HCT116 (cell line): ENCODE results near the gene PTPRC.

Experiments used
- EGR1 ChIP-seq: IDR thresholded peaks from 2 replicates; pipeline ENCODE4 v1.6.1; 2012; ENCODE audit warnings: low read depth
- ELF1 ChIP-seq: IDR thresholded peaks from 2 replicates; pipeline ENCODE4 v1.6.1; 2012; ENCODE audit warnings: low read depth, borderline replicate concordance
- EZH2 ChIP-seq: fragments of 200-600 bp; sonication (generic); IDR thresholded peaks from 2 replicates; pipeline ENCODE4 v1.6.1; 2017; ENCODE audit warnings: antibody characterized with exemption, mixed run types
- EZH2phosphoT487 ChIP-seq: fragments of 200-600 bp; IDR thresholded peaks from 2 replicates; pipeline ENCODE4 v1.6.1; 2018; ENCODE audit warnings: antibody characterized with exemption, borderline replicate concordance
- FOSL1 ChIP-seq: IDR thresholded peaks from 2 replicates; pipeline ENCODE4 v1.6.1; 2012; ENCODE audit warnings: low read depth
- POLR2A ChIP-seq: IDR thresholded peaks from 2 replicates; pipeline ENCODE4 v1.7.0; 2011; ENCODE audit warnings: borderline replicate concordance; ENCODE audit not compliant: insufficient read depth, insufficient read length; ENCODE audit errors: extremely low read depth
- POLR2AphosphoS5 ChIP-seq: IDR thresholded peaks from 2 replicates; pipeline ENCODE4 v1.6.1; 2011; ENCODE audit warnings: mild to moderate bottlenecking, low read depth, low read length, moderate library complexity
- SP1 ChIP-seq: IDR thresholded peaks from 2 replicates; pipeline ENCODE4 v1.6.1; 2012; ENCODE audit warnings: low read depth
- TF ChIP-seq, protein P1 (sequence below): IDR thresholded peaks from 2 replicates; pipeline ENCODE4 v1.6.1; 2012
- TF ChIP-seq, protein P2 (sequence below): IDR thresholded peaks from 2 replicates; pipeline ENCODE4 v1.6.1; 2012; ENCODE audit warnings: low read depth
- TF ChIP-seq, protein P3 (sequence below), 3 experiments: fragments of 200-600 bp in 1 of 3; sonication (generic) in 1 of 3; IDR thresholded peaks in 2 of 3; conservative IDR thresholded peaks in 1 of 3; 2 replicates each; pipeline ENCODE4 v1.5.1; 2012 to 2017; ENCODE audit warnings: low read depth in 2 of 3, low read length in 2 of 3, antibody characterized with exemption in 1 of 3, borderline replicate concordance in 1 of 3, control low read depth in 1 of 3, mild to moderate bottlenecking in 1 of 3, mixed read lengths in 1 of 3, mixed run types in 1 of 3, moderate library complexity in 1 of 3; ENCODE audit not compliant: insufficient read depth in 1 of 3

DNA sequence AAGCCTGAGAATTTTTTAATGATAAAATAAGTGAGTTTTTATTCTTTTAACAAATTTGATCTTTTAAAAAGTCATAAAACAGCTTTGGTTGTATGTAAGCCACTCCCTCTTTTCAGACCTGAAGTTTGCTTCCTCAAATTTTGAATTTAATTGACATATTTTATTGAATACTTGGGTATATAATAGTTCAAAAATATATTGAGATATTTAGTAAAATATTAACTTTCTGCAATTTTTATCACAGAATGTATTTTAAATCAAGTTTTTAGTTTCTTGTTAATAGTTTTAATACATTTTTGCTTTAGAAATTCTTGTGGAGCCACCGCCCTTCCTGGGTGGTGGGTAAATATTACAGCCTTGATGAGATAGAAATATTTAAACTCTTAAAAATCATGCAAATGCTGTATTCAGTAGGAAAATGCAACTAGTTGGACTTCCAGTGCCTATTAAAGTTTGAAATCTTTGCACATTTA is 867 bp downstream of the PTPRC start:
- TF ChIP-seq, protein P1, sequence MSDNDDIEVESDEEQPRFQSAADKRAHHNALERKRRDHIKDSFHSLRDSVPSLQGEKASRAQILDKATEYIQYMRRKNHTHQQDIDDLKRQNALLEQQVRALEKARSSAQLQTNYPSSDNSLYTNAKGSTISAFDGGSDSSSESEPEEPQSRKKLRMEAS: no peak
- TF ChIP-seq EZH2 (no peak), POLR2A (no peak), ELF1 (no peak), POLR2AphosphoS5 (no peak), EGR1 (no peak), EZH2phosphoT487 (no peak), SP1 (no peak), FOSL1 (no peak)
- TF ChIP-seq, protein P2, sequence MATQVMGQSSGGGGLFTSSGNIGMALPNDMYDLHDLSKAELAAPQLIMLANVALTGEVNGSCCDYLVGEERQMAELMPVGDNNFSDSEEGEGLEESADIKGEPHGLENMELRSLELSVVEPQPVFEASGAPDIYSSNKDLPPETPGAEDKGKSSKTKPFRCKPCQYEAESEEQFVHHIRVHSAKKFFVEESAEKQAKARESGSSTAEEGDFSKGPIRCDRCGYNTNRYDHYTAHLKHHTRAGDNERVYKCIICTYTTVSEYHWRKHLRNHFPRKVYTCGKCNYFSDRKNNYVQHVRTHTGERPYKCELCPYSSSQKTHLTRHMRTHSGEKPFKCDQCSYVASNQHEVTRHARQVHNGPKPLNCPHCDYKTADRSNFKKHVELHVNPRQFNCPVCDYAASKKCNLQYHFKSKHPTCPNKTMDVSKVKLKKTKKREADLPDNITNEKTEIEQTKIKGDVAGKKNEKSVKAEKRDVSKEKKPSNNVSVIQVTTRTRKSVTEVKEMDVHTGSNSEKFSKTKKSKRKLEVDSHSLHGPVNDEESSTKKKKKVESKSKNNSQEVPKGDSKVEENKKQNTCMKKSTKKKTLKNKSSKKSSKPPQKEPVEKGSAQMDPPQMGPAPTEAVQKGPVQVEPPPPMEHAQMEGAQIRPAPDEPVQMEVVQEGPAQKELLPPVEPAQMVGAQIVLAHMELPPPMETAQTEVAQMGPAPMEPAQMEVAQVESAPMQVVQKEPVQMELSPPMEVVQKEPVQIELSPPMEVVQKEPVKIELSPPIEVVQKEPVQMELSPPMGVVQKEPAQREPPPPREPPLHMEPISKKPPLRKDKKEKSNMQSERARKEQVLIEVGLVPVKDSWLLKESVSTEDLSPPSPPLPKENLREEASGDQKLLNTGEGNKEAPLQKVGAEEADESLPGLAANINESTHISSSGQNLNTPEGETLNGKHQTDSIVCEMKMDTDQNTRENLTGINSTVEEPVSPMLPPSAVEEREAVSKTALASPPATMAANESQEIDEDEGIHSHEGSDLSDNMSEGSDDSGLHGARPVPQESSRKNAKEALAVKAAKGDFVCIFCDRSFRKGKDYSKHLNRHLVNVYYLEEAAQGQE: no peak
- TF ChIP-seq, protein P3, sequence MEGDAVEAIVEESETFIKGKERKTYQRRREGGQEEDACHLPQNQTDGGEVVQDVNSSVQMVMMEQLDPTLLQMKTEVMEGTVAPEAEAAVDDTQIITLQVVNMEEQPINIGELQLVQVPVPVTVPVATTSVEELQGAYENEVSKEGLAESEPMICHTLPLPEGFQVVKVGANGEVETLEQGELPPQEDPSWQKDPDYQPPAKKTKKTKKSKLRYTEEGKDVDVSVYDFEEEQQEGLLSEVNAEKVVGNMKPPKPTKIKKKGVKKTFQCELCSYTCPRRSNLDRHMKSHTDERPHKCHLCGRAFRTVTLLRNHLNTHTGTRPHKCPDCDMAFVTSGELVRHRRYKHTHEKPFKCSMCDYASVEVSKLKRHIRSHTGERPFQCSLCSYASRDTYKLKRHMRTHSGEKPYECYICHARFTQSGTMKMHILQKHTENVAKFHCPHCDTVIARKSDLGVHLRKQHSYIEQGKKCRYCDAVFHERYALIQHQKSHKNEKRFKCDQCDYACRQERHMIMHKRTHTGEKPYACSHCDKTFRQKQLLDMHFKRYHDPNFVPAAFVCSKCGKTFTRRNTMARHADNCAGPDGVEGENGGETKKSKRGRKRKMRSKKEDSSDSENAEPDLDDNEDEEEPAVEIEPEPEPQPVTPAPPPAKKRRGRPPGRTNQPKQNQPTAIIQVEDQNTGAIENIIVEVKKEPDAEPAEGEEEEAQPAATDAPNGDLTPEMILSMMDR (IDR thresholded peaks at IDR 0.05 in 2 of 3, conservative IDR thresholded peaks at IDR 0.05 in 1 of 3; ENCODE audit: borderline replicate concordance in 1 of 3, insufficient read depth in 1 of 3, low read depth in 2 of 3, low read length in 2 of 3): no peak
